Liver (tissue), 9 donors: ENCODE data around the gene FAM241A. TPM values are rescaled to one million over a fixed set of nuclear protein-coding genes. Genes with fewer than 3 reads are reported as not detected.

Source experiments
- DNase-seq: peaks from one replicate; pipeline ENCODE4 v3.0.0-alpha.2; 2017; ENCODE audit warnings: low spot score
- H3K27ac ChIP-seq, 2 donors: one replicate each; pipeline ENCODE4 v1.7.0; 2013; ENCODE audit warnings: inconsistent platforms in 2 of 2, low read length in 2 of 2, control low read depth in 1 of 2, low read depth in 1 of 2, mild to moderate bottlenecking in 1 of 2
- H3K27me3 ChIP-seq, 4 donors: one replicate each; pipeline versions ENCODE4 v1.6.1 to v1.7.0; 2013; ENCODE audit warnings: low read length in 3 of 4, inconsistent platforms in 1 of 4, mild to moderate bottlenecking in 1 of 4, moderate library complexity in 1 of 4; ENCODE audit not compliant: control insufficient read depth in 4 of 4, insufficient read depth in 4 of 4
- H3K36me3 ChIP-seq, 4 donors: one replicate each; pipeline versions ENCODE4 v1.6.1 to v1.7.0; 2013; ENCODE audit warnings: low read length in 3 of 4, mild to moderate bottlenecking in 3 of 4, low read depth in 1 of 4, moderate library complexity in 1 of 4; ENCODE audit not compliant: control insufficient read depth in 4 of 4, insufficient read depth in 3 of 4
- H3K4me1 ChIP-seq, 4 donors: one replicate each; pipeline versions ENCODE4 v1.6.1 to v1.7.0; 2013; ENCODE audit warnings: low read length in 3 of 4, mild to moderate bottlenecking in 3 of 4, moderate library complexity in 1 of 4; ENCODE audit not compliant: control insufficient read depth in 4 of 4, insufficient read depth in 4 of 4
- H3K4me3 ChIP-seq, 3 donors: one replicate each; pipeline versions ENCODE4 v1.6.1 to v1.7.0; 2013; ENCODE audit warnings: low read length in 3 of 3, control low read depth in 1 of 3, low read depth in 1 of 3, mild to moderate bottlenecking in 1 of 3
- H3K9ac ChIP-seq, 2 donors: one replicate each; pipeline ENCODE4 v1.7.0; 2013; ENCODE audit warnings: low read length in 2 of 2, mild to moderate bottlenecking in 2 of 2, moderate library complexity in 2 of 2, control low read depth in 1 of 2, low read depth in 1 of 2
- H3K9me3 ChIP-seq, 4 donors: one replicate each; pipeline versions ENCODE4 v1.6.1 to v1.7.0; 2013; ENCODE audit warnings: low read length in 3 of 4; ENCODE audit not compliant: control insufficient read depth in 4 of 4
- EGR1 ChIP-seq, 2 donors: IDR thresholded peaks; 2 replicates each; pipeline ENCODE4 v1.6.1; 2016 to 2018; ENCODE audit warnings: antibody characterized with exemption in 2 of 2, low read depth in 2 of 2
- GABPA ChIP-seq, 2 donors: IDR thresholded peaks in 1 of 2; conservative IDR thresholded peaks in 1 of 2; 2 replicates each; pipeline ENCODE4 v1.6.1; 2016; ENCODE audit warnings: antibody characterized with exemption in 2 of 2, mild to moderate bottlenecking in 1 of 2, moderate library complexity in 1 of 2
- HNF4A ChIP-seq, 2 donors: conservative IDR thresholded peaks; 2 replicates each; pipeline ENCODE4 v1.6.1; 2016; ENCODE audit warnings: antibody characterized with exemption in 2 of 2, mild to moderate bottlenecking in 2 of 2
- HNF4G ChIP-seq: IDR thresholded peaks from 2 replicates; pipeline ENCODE4 v1.6.1; 2016; ENCODE audit warnings: antibody characterized with exemption
- MAX ChIP-seq: IDR thresholded peaks from 2 replicates; pipeline ENCODE4 v1.6.1; 2016; ENCODE audit warnings: antibody characterized with exemption
- RAD21 ChIP-seq, 2 donors: IDR thresholded peaks; 2 replicates each; pipeline ENCODE4 v1.6.1; 2016; ENCODE audit warnings: antibody characterized with exemption in 2 of 2, mild to moderate bottlenecking in 2 of 2
- REST ChIP-seq: IDR thresholded peaks from 2 replicates; pipeline ENCODE4 v1.6.1; 2016; ENCODE audit warnings: antibody characterized with exemption, mild to moderate bottlenecking
- RXRA ChIP-seq, 2 donors: IDR thresholded peaks; 2 replicates each; pipeline ENCODE4 v1.6.1; 2017 to 2018; ENCODE audit warnings: antibody characterized with exemption in 2 of 2, mild to moderate bottlenecking in 1 of 2
- TAF1 ChIP-seq: conservative IDR thresholded peaks from 2 replicates; pipeline ENCODE4 v1.6.1; 2016; ENCODE audit warnings: antibody characterized with exemption, mild to moderate bottlenecking
- ZBTB33 ChIP-seq: IDR thresholded peaks from 2 replicates; pipeline ENCODE4 v1.6.1; 2016; ENCODE audit warnings: antibody characterized with exemption
- WGBS: extraction: QIAGEN DNeasy Blood & Tissue Kit; methylation state at CpG from one replicate; pipeline ENCODE4 v1.1.7; 2013; 5-methylcytosine and 5-hydroxymethylcytosine counted together
- polyA plus RNA-seq, 2 donors: library from polyadenylated mRNA; stranded (reverse) in 1 of 2; unstranded in 1 of 2; fragments of 200-250 nt in 1 of 2; fragments of >200 nt in 1 of 2; fragmentation: Nextera tagmentation in 1 of 2; extraction: Ambion mirVana in 1 of 2; gene quantifications; one replicate each; pipeline versions ENCODE4 v1.2.1 to v1.2.3, GENCODE V29; 2013 to 2015
- total RNA-seq, 2 donors: library from RNA; depleted of rRNA; stranded (reverse); fragments of >200 nt; gene quantifications; one replicate each; pipeline ENCODE4 v1.2.3, GENCODE V29; 2014
- donor health status: healthy.
- donor health status: healthy.
- donor health status: healthy.
- donor health status: healthy.
- donor health status: healthy.

The FAM241A gene
- total and polyA plus RNA-seq, 4 donors = 1.1 to 2.3 (median 1.7) TPM

- no peak for TF ChIP-seq ZBTB33
- no peak for TF ChIP-seq MAX
- TF ChIP-seq TAF1 = no peak
- no peak for TF ChIP-seq RXRA (IDR thresholded peaks at IDR 0.05)
- no peak for TF ChIP-seq EGR1 (IDR thresholded peaks at IDR 0.05; ENCODE audit: low read depth in 2 of 2)
Observed at GRCh38 chr4:112146502-112146813, 1.2 kb downstream of the FAM241A start (continued).

- WGBS = 64% methylated on average over 5 of the region's 5 CpGs
- Histone ChIP-seq H3K4me1 (peaks cover 4 to 6% (median 5%) of the 10 kb centered on the region in 4 donors), H3K27ac (no peak overlapping the region), H3K9ac (no peak overlapping the region), H3K4me3 (no peak overlapping the region), H3K27me3 (no peaks in the 10 kb centered on the region), H3K9me3 (no peaks in the 10 kb centered on the region), H3K36me3 (no peaks in the 10 kb centered on the region)
- no peak for TF ChIP-seq HNF4G
- TF ChIP-seq ZBTB33 = no peak
- no peak for TF ChIP-seq HNF4A (conservative IDR thresholded peaks at IDR 0.05)
- TF ChIP-seq RXRA (IDR thresholded peaks at IDR 0.05) = no peak
- DNase-seq = no peak
Observed at GRCh38 chr4:112147697-112148096, 2.4 kb downstream of the FAM241A start.

DNA sequence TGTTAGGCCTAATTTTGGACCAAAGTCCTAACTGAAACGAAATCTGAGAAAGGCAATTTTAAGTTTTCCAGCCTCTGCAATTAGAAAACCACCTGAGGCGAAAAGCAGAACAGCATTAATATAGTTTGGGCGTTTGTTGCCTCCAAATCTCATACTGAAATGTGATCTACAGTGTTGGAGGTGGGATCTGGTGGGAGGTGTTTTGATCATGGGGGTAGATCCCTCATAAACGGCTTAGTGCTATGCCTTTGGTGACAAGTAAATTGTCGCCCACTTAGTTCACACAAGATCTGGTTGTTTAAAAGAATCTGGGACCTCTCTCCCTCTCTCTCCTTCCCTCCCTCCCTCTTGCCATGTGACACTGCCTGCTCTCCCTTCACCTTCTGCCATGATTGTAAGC lies 5.7 kb downstream of the FAM241A start:
- H3K9me3 ChIP-seq = no peaks in the 10 kb centered on the region
- DNase-seq = no peak
- H3K9ac ChIP-seq = no peak overlapping the region
- H3K4me3 ChIP-seq = no peak overlapping the region
- 95% methylated on average over 5 of the region's 5 CpGs for WGBS
- TF ChIP-seq MAX (no peak), GABPA (IDR thresholded peaks at IDR 0.05 in 1 of 2, conservative IDR thresholded peaks at IDR 0.05 in 1 of 2) (no peak), HNF4G (no peak), RAD21 (IDR thresholded peaks at IDR 0.05) (no peak), ZBTB33 (no peak), TAF1 (no peak), REST (no peak)
- no peaks in the 10 kb centered on the region for H3K36me3 ChIP-seq
- H3K27ac ChIP-seq = no peak overlapping the region
- H3K4me1 ChIP-seq = peaks cover 4 to 9% (median 5%) of the 10 kb centered on the region in 4 donors
- H3K27me3 ChIP-seq = no peaks in the 10 kb centered on the region
